HG03565 (cell line): Measurements from ENCODE around the gene ATXN7L1.
"Not testable (repeated sequence)": the region's sequence is repeated elsewhere in the genome, so short reads cannot be mapped to it uniquely, and the experiment has no call there.

Experiments used
- ATAC-seq: cut with Tn5 transposase; IDR thresholded peaks from one replicate; pipeline ENCODE4 v1.9.1; 2021; ENCODE audit warnings: mild to moderate bottlenecking, moderate library complexity; ENCODE audit not compliant: unreplicated experiment

Gene ATXN7L1

DNA sequence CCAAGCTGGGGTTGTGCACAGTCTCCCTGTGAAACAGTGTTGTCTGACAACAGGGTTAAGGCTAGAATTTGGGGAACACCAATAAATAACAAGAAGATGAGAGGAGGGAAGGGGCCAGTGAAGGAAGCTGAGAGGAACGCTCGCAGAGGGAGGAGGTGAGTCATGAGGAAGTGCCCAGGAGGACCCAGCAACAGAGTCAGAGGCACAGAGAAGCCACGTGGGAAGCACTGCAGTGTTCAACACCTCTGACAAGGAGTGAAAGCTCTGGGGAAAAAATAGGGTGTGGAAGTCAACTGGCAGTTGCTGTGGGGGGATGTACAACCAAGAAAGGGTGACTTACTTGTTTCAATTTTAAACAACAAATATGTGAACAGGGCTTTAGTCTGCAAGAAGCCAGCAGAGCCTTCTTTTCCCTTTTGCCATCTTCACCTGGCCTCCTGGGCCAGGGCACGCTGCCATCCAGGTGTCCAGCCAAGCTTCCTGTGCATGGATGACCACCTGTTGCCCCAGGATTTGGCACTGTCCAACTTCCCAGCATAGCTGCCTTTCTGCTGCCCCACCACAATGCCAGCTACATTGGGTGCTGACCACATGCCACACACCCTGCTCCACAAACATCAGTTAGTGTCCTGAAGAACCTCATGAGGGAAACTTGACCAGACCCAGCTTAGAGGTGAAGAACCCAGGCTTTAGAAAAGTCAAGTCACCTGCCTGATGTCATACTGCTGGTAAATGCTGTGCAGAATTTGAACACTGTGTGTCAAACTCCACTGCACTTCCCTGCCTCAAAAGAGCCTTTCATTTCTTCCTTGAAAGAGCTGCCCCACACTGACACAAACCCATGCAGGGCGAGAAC lies 69.6 kb downstream of the ATXN7L1 start:
- ATAC-seq, result peak; percentile 28

- ATAC-seq, result no peak
Observed at GRCh38 chr7:105805447-105806019, 70.9 kb downstream of the ATXN7L1 start.

DNA sequence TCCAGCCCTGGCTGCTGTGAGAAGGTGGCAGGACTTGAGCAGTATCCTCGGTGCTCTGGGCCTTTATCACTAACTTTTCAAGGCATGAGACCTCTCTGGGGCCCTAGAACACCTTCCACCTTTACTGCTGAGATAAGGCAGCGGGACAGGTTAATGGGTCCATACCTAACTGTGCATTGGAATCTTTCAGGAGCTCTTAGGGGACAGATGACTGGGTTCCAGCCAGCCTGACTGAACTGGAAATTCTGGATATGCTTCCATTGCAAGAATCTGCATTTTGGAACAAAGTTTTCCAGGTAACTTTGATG lies 73.0 kb downstream of the ATXN7L1 start:
- no peak for ATAC-seq

DNA sequence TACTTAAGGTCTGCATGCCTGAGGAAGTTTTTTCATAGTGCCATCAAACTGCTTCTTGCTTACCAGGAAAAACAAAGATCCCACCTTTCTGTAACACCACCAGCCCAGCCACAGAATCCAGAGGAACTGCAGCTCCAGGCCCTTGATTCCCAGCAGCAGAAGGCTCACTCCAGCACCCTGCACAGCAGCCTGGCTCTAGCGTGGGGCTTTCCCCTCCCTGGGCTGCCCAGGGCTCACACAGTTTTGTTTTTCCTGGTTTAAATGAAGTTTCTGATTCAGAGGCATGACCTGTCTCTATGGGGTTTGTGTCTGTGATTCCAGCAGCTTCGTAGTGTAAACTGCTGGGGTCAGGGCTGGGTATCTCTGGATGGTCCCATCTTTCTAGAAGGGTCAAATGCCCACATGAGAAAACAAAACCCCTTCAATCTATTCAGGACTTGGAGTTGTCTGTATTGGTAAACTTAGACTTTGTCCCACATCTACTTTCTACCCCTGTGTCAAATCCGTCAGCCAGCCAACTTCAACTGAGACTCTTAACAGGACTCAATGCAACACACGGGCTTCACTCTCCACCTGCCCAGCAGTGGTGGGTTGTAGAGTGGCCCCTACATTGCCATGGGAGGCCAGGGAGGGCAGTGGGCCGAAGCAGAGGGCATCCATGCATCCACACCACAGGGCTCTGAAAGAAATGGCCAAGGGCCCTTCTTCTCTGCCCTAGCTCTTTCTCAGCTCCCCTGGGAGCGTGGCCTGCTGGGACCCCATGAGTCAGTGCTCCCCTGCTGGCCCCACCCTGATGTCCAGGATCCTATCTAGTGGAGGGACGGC lies 73.6 kb downstream of the ATXN7L1 start:
- ATAC-seq, result no peak

GRCh38 chr7:105800849-105801534 lies 75.4 kb downstream of the ATXN7L1 start:
- no peak for ATAC-seq

DNA sequence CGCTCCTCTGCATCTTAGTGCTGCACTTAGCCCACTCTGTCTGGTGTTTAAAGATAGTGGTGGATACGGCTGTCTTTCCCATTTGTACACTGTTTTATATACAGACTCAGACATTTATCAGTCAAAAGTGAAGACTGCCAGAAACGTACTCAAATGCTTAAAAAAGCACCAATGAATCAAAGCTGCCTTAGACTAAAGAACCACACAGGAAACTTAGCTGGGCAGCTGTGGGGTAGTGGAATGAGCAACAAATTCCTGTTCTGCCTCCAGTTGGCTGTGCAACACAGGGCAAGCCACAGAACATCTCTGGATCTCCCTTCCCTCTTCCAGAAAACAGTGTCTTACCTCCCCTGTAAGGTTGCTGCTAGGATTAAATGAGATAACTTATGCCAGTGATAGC lies 76.0 kb downstream of the ATXN7L1 start:
- peak; percentile 44 for ATAC-seq

GRCh38 chr7:105799677-105800076 lies 76.7 kb downstream of the ATXN7L1 start:
- no peak for ATAC-seq

DNA sequence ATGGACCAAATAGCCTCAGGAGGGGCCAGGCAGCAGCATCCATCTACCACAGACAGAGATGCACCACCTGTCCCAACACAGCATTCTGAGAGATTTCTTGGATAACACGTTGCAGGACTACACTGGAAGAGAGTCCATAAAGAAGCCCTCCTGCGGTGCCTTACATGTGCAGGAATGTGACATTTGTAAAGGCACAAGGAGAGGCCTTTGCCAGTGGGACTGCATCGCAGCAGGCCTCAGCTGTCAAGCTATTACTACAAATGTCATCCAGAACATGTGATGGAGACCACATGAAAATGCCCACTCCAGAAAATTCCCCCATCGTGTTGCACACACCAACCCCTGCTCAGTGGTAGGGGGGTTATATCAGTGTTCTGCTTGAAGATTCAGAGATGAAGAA lies 77.4 kb downstream of the ATXN7L1 start:
- no peak for ATAC-seq

DNA sequence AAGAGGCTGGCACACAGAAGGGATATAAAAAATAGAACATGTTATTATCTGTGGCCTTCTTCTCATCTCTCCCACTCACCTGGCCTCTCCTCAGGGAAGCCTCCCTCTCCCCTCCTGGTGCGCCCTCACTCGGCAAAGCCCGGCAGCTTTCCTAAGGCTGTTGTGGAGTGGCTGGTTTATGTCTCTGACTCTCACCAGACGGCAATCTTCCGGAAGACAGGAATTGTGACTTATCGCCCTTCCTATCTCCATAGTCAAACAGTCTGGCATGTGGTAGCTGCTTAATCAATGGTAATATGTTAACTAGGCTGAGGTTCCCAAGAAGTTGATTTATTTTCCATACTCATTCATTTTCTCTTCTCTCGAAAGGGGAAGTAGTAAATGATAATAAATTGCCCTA lies 78.7 kb downstream of the ATXN7L1 start:
- no peak for ATAC-seq

DNA sequence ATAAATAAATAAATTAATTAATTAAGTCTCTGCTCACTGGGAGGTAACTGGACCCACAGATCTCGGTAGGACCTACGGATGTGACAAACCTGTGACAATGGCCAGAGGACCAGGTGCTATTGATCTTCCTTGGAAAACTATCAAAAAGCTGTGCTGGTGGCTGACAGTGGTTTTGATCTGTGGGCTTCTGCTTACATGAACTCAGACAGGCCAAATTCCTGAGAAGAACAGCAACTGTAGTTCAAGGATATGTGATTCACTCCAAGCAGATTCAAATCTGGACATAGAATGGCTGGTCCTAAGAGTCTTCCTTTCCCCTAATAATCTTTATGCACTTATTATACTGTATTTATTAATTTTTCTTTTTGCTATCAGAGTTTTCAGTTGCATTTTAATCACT lies 80.0 kb downstream of the ATXN7L1 start:
- no peak for ATAC-seq

DNA sequence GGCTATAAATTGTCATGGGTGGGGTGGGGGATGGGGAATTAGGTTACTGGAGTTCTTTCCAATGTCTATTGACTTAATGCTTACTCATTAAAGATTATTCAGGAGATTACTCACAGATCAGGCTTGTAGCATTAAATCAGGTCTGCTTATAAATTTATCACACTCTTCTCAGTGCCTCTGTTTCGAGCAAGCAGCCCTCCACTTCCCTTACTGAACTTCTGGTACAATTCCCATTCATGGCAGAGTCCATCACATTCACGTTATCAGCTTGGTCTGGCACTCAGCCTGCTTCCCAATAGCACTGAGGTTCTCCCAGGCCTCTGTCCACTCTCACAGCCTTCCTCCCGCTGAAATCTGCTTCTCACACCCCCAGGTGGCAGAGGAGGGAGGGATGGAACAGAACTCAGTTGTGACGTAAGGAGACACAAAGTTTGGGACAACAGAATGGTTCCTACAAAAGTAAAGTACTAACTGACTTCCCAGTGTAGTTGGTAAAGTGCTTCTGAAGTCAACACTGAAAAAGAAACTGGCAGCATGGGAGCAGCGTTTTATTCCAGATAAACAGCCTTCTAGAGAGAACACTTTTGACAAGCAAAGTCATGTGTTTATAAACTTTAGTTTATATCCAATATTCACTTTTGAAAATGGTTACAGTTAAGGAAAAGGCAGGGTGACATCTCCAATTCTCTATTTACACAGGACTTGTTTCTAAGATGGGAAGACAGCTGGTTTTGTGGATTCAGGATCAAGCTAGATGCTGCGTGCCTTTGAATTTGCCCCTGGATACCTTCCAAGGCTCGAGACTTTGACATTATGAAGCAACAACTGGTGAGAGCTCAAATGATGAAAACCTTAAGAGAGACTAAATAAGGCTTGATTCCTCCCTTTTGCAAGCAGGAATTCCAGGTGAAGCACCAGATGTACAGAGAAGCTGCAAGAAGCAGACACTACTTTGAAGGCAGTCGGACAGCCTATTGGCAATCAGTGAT lies 81.4 kb downstream of the ATXN7L1 start:
- ATAC-seq, result no peak

GRCh38 chr7:105792488-105793370 lies 83.7 kb downstream of the ATXN7L1 start:
- ATAC-seq, result no peak

DNA sequence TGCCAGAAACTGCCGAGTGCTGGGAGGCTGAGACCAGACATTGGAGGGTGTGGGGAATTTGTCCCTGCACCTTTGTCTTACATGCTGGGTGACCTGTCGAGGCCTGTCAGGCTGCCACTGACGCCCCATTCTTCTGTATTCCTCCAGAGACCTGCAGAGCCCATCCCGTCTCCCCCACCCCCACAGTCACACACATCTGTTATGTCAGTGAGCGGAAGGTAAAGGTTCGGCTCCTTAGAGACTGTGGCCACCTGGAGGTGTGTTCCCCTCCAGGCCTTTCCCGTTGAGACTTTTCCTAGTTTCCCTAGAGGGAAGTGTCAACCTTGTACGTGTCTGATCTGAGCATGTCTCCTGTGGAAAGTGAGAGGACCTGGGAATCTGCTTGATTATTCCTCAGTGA lies 84.5 kb downstream of the ATXN7L1 start:
- ATAC-seq, result no peak

- no peak for ATAC-seq
Observed at GRCh38 chr7:105790996-105791395, 85.4 kb downstream of the ATXN7L1 start.

- ATAC-seq, result not testable (repeated sequence)
Observed at GRCh38 chr7:105790452-105790851, 85.9 kb downstream of the ATXN7L1 start.

DNA sequence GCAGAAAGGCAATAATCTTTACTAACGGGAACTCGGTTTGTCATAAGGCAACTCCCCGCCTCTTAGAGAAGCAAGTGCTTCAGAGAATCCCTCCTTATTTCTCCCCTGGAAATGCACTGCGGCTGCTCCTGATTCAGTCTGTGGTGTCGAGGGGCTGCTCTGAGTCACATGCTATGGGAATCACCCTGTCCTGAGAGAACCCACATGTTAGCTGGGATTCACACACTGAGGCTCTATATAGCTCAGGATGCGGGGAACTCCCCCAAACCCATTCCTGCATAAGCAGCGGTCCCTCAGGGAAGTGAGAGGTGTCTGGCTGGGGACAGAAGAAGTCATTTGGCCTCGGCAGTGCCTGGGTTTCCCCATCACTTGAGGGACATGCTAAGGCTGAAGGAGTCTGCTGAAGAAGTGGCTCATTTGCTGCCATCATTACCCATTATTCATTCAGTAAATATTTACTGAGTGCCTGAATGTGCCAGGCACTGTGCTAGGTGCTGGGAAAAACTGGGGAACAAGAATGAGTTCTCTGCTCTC lies 87.5 kb downstream of the ATXN7L1 start:
- no peak for ATAC-seq

- ATAC-seq, result no peak
Observed at GRCh38 chr7:105788356-105788755, 88.0 kb downstream of the ATXN7L1 start.

- no peak for ATAC-seq
Observed at GRCh38 chr7:105787793-105788192, 88.6 kb downstream of the ATXN7L1 start.
